Stimulated activated CD4-positive, alpha-beta T cell treated with anti-CD3 and anti-CD28 coated beads, Interleukin-4, amount 100 ng/mL, for 4 hours (primary cell): ENCODE results near the gene HOXC6.

Experiments
- DNase-seq, 2 experiments: peaks; one replicate each; pipeline ENCODE4 v3.0.0-alpha.2; 2020

Gene HOXC6

GRCh38 chr12:53990311-53991076 lies 37.7 kb upstream of the HOXC6 start:
- DNase-seq, result no peak

- no peak for DNase-seq
Observed at GRCh38 chr12:53991077-53991460, 37.2 kb upstream of the HOXC6 start.

GRCh38 chr12:53992377-53992889 lies 35.8 kb upstream of the HOXC6 start:
- DNase-seq, result no peak

GRCh38 chr12:53993162-53994008 lies 34.9 kb upstream of the HOXC6 start:
- no peak for DNase-seq

GRCh38 chr12:53994009-53994263 lies 34.3 kb upstream of the HOXC6 start:
- DNase-seq, result no peak

GRCh38 chr12:53994264-53995001 lies 33.8 kb upstream of the HOXC6 start:
- no peak for DNase-seq

GRCh38 chr12:53995002-53995377 lies 33.2 kb upstream of the HOXC6 start:
- no peak for DNase-seq

- DNase-seq, result no peak
Observed at GRCh38 chr12:53995378-53996239, 32.6 kb upstream of the HOXC6 start.

- no peak for DNase-seq
Observed at GRCh38 chr12:53996240-53997203, 31.7 kb upstream of the HOXC6 start.

GRCh38 chr12:53997204-53998109 lies 30.8 kb upstream of the HOXC6 start:
- no peak for DNase-seq

- DNase-seq, result no peak
Observed at GRCh38 chr12:53998110-53998899, 29.9 kb upstream of the HOXC6 start.

- DNase-seq, result no peak
Observed at GRCh38 chr12:53998900-53999236, 29.4 kb upstream of the HOXC6 start.

- DNase-seq, result no peak
Observed at GRCh38 chr12:53999559-54000115, 28.6 kb upstream of the HOXC6 start.

GRCh38 chr12:54000116-54001114 lies 27.8 kb upstream of the HOXC6 start, which contains the start of gene HOXC9:
Gene HOXC9 (plus strand): TSS chr12:54000161. CDS start chr12:54000189, 28 bp downstream.
- no peak for DNase-seq

GRCh38 chr12:54001283-54002187 lies 26.7 kb upstream of the HOXC6 start:
- no peak for DNase-seq

- DNase-seq, result no peak
Observed at GRCh38 chr12:54002278-54002914, 25.8 kb upstream of the HOXC6 start.
